Tibial nerve (tissue), 4 donors: Measurements from ENCODE around the gene OR6B2. TPM values are rescaled to one million over a fixed set of nuclear protein-coding genes. Genes with fewer than 3 reads are reported as not detected.

Experiments
- DNase-seq, 2 donors: peaks; one replicate each; pipeline ENCODE4 v3.0.0-alpha.2; 2019; ENCODE audit warnings: low spot score in 2 of 2
- H3K27ac ChIP-seq, 4 donors: fragments of 200-600 bp; sonication (generic) in 3 of 4; one replicate each; pipeline ENCODE4 v1.5.1; 2017 to 2019; ENCODE audit warnings: mild to moderate bottlenecking in 1 of 4
- H3K27me3 ChIP-seq, 2 donors: fragments of 200-600 bp; sonication (generic) in 1 of 2; one replicate each; pipeline versions ENCODE4 v1.5.1 to v1.6.0; 2017 to 2019
- H3K36me3 ChIP-seq, 3 donors: fragments of 200-600 bp; sonication (generic); one replicate each; pipeline ENCODE4 v1.5.1; 2018 to 2019
- H3K4me1 ChIP-seq, 4 donors: fragments of 200-600 bp; sonication (generic) in 3 of 4; one replicate each; pipeline ENCODE4 v1.5.1; 2017 to 2019
- H3K4me3 ChIP-seq, 4 donors: fragments of 200-600 bp; sonication (generic) in 3 of 4; one replicate each; pipeline ENCODE4 v1.5.1; 2017 to 2019; ENCODE audit warnings: mild to moderate bottlenecking in 1 of 4, moderate library complexity in 1 of 4
- H3K9me3 ChIP-seq, 4 donors: fragments of 200-600 bp; sonication (generic) in 3 of 4; one replicate each; pipeline ENCODE4 v1.5.1; 2017 to 2019
- CTCF ChIP-seq, 5 experiments: fragments of 200-600 bp in 3 of 5; fragments of 450-650 bp in 2 of 5; sonication (generic) in 3 of 5; IDR thresholded peaks; one replicate each; pipeline ENCODE4 v1.5.1; 2016 to 2019; ENCODE audit warnings: antibody characterized with exemption in 5 of 5, mild to moderate bottlenecking in 3 of 5, moderate library complexity in 2 of 5
- EP300 ChIP-seq, 2 donors: sonication (generic); formaldehyde crosslinking; IDR thresholded peaks; one replicate each; pipeline ENCODE4 v1.6.1; 2017; ENCODE audit warnings: antibody characterized with exemption in 2 of 2, mild to moderate bottlenecking in 1 of 2
- POLR2A ChIP-seq, 2 donors: fragments of 450-650 bp; IDR thresholded peaks; one replicate each; pipeline ENCODE4 v1.6.1; 2017; ENCODE audit warnings: antibody characterized with exemption in 2 of 2, mild to moderate bottlenecking in 2 of 2, moderate library complexity in 2 of 2
- WGBS, 2 donors: methylation state at CpG; one replicate each; pipeline ENCODE4 v1.1.5; 2018; 5-methylcytosine and 5-hydroxymethylcytosine counted together
- total RNA-seq, 4 donors: library from RNA; depleted of rRNA; stranded (reverse); fragments of >200 nt; gene quantifications; one replicate each; pipeline ENCODE4 v1.1.0, GENCODE V29; 2016

The OR6B2 gene
- total RNA-seq, 4 donors from 2014 or later = 2.7 to 5.7 (median 3.1) TPM

GRCh38 chr2:240069829-240070228 is 39.6 kb upstream of the OR6B2 start:
- H3K36me3 ChIP-seq = no peaks in the 10 kb centered on the region
- WGBS, 2 donors = 41 to 42% methylated on average over 1 of the region's 1 CpG
- no peaks in the 10 kb centered on the region for H3K27me3 ChIP-seq
- TF ChIP-seq POLR2A (IDR thresholded peaks at IDR 0.05) = no peak
- no peak for TF ChIP-seq EP300 (IDR thresholded peaks at IDR 0.05)
- no peak for TF ChIP-seq CTCF (IDR thresholded peaks at IDR 0.05)
- no peak for DNase-seq
- no peak overlapping the region for H3K27ac ChIP-seq
- peaks cover 0 to 4% (median 0%) of the 10 kb centered on the region in 4 donors for H3K9me3 ChIP-seq
- H3K4me3 ChIP-seq = no peak overlapping the region
- no peaks in the 10 kb centered on the region for H3K4me1 ChIP-seq

GRCh38 chr2:240068193-240068592 is 38.0 kb upstream of the OR6B2 start:
- 83 to 100% methylated on average over 1 of the region's 1 CpG for WGBS, 2 donors
- Histone ChIP-seq H3K4me3 (no peak overlapping the region), H3K27me3 (no peaks in the 10 kb centered on the region), H3K27ac (no peak overlapping the region), H3K36me3 (no peaks in the 10 kb centered on the region), H3K9me3 (peaks cover 0 to 4% (median 0%) of the 10 kb centered on the region in 4 donors), H3K4me1 (no peaks in the 10 kb centered on the region)
- DNase-seq = no peak
- TF ChIP-seq POLR2A (IDR thresholded peaks at IDR 0.05) = no peak
- no peak for TF ChIP-seq CTCF (IDR thresholded peaks at IDR 0.05)
- no peak for TF ChIP-seq EP300 (IDR thresholded peaks at IDR 0.05)

- Histone ChIP-seq H3K4me3 (no peak overlapping the region), H3K27me3 (no peaks in the 10 kb centered on the region), H3K27ac (no peak overlapping the region), H3K9me3 (peaks cover 0 to 4% (median 0%) of the 10 kb centered on the region in 4 donors), H3K36me3 (no peaks in the 10 kb centered on the region), H3K4me1 (peaks cover 0 to under 1% (median 0%) of the 10 kb centered on the region in 4 donors)
- TF ChIP-seq POLR2A (IDR thresholded peaks at IDR 0.05) = no peak
- no peak for TF ChIP-seq EP300 (IDR thresholded peaks at IDR 0.05)
- no peak for TF ChIP-seq CTCF (IDR thresholded peaks at IDR 0.05)
- no peak for DNase-seq
- WGBS, 2 donors = 69 to 78% methylated on average over 5 of the region's 5 CpGs
These were observed 36.3 kb upstream of the OR6B2 start for GRCh38 chr2:240066489-240066888.

- H3K36me3 ChIP-seq = no peaks in the 10 kb centered on the region
- peaks cover 0 to 4% (median 0%) of the 10 kb centered on the region in 4 donors for H3K9me3 ChIP-seq
- H3K4me3 ChIP-seq = no peak overlapping the region
- no peak overlapping the region for H3K27ac ChIP-seq
- H3K4me1 ChIP-seq = peaks cover 0 to 8% (median 0%) of the 10 kb centered on the region in 4 donors
- H3K27me3 ChIP-seq = no peaks in the 10 kb centered on the region
- no peak for TF ChIP-seq POLR2A (IDR thresholded peaks at IDR 0.05)
- TF ChIP-seq EP300 (IDR thresholded peaks at IDR 0.05) = no peak
- no peak for TF ChIP-seq CTCF (IDR thresholded peaks at IDR 0.05)
- no peak for DNase-seq
- 88 to 90% methylated on average over 4 of the region's 4 CpGs for WGBS, 2 donors
These were observed 34.7 kb upstream of the OR6B2 start for GRCh38 chr2:240064898-240065297.

GRCh38 chr2:240060977-240061591 is 30.9 kb upstream of the OR6B2 start:
- no peaks in the 10 kb centered on the region for H3K9me3 ChIP-seq
- 37 to 39% methylated on average over 4 of the region's 4 CpGs for WGBS, 2 donors
- peak overlapping the region in 1 of 4 donors; percentile 41 for H3K27ac ChIP-seq
- no peaks in the 10 kb centered on the region for H3K36me3 ChIP-seq
- H3K4me3 ChIP-seq = no peak overlapping the region
- peaks cover 0 to 1% of the 10 kb centered on the region in 2 donors for H3K27me3 ChIP-seq
- DNase-seq = peak in 1 of 2 donors; percentile 63
- peaks cover 0 to 8% (median 0%) of the 10 kb centered on the region in 4 donors for H3K4me1 ChIP-seq
- TF ChIP-seq CTCF (IDR thresholded peaks at IDR 0.05) = peak; percentile 54 to 72 (median 69)
- no peak for TF ChIP-seq POLR2A (IDR thresholded peaks at IDR 0.05)
- no peak for TF ChIP-seq EP300 (IDR thresholded peaks at IDR 0.05)
